Neural cell (in vitro differentiated cells): ENCODE measurements around the gene CISD3.

Source experiments
- EZH2 ChIP-seq: fragments of 200-600, 300-800 bp; shearing (Covaris generic), sonication (generic); IDR thresholded peaks from 2 replicates; pipeline ENCODE4 v1.6.1; 2014; ENCODE audit warnings: antibody characterized with exemption, low read length, borderline replicate concordance, mild to moderate bottlenecking; ENCODE audit not compliant: insufficient read depth, poor library complexity, severe bottlenecking
- RAD21 ChIP-seq: fragments of 450-650 bp; conservative IDR thresholded peaks from 2 replicates; pipeline ENCODE4 v1.6.1; 2014; ENCODE audit warnings: antibody characterized with exemption, mild to moderate bottlenecking, moderate library complexity
- TF ChIP-seq, protein P1 (sequence below): fragments of 450-650 bp; IDR thresholded peaks from 2 replicates; pipeline ENCODE4 v1.5.1; 2014; ENCODE audit warnings: antibody characterized with exemption, mild to moderate bottlenecking, moderate library complexity; ENCODE audit not compliant: poor library complexity, severe bottlenecking

DNA sequence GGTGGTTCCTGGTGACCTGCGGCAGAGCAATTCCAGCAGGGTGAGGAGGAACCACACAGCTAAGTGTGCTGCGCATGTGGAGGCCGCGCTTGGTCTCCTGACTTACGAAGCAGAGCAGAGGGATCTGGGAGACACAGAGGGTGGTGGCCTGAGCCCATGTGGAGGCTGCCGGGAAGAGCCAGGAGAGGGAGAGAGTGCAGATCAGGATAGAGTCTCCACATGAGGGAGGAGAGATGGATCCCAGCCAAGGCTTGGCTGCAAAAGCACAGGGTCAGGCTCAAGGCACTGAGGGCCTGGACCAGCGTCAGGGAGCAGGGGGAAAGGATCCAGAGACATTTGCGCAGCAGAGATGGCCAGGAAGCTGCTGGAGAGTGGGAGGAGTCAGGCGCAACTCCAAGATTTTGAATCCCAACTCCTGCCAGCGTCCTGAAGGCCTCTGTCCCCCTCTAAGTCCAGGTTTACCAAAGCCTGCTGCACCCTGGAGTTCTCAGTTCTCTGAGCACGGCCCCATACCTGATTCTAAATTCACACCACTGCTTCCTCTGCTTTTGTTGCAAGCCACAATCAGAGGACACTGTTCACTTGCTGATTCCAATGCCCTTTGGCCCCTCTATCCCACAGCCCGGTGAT lies 36.3 kb upstream of the CISD3 start:
- TF ChIP-seq, protein P1, sequence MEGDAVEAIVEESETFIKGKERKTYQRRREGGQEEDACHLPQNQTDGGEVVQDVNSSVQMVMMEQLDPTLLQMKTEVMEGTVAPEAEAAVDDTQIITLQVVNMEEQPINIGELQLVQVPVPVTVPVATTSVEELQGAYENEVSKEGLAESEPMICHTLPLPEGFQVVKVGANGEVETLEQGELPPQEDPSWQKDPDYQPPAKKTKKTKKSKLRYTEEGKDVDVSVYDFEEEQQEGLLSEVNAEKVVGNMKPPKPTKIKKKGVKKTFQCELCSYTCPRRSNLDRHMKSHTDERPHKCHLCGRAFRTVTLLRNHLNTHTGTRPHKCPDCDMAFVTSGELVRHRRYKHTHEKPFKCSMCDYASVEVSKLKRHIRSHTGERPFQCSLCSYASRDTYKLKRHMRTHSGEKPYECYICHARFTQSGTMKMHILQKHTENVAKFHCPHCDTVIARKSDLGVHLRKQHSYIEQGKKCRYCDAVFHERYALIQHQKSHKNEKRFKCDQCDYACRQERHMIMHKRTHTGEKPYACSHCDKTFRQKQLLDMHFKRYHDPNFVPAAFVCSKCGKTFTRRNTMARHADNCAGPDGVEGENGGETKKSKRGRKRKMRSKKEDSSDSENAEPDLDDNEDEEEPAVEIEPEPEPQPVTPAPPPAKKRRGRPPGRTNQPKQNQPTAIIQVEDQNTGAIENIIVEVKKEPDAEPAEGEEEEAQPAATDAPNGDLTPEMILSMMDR: no peak
- no peak for TF ChIP-seq EZH2
- TF ChIP-seq RAD21: no peak
